HepG2 (cell line): ENCODE measurements around the gene PTPRO.

ENCODE experiments used
- SYNCRIP ChIP-seq: fragments of 200-400 bp; formaldehyde crosslinking; IDR thresholded peaks from 2 replicates; pipeline ENCODE4 v1.6.1; 2018; ENCODE audit warnings: mild to moderate bottlenecking, low read depth, low read length; ENCODE audit not compliant: insufficient read depth
- TF ChIP-seq, protein P1 (sequence below): IDR thresholded peaks from 2 replicates; pipeline ENCODE4 v1.6.1; 2016; ENCODE audit warnings: mild to moderate bottlenecking

- TF ChIP-seq, protein P1, sequence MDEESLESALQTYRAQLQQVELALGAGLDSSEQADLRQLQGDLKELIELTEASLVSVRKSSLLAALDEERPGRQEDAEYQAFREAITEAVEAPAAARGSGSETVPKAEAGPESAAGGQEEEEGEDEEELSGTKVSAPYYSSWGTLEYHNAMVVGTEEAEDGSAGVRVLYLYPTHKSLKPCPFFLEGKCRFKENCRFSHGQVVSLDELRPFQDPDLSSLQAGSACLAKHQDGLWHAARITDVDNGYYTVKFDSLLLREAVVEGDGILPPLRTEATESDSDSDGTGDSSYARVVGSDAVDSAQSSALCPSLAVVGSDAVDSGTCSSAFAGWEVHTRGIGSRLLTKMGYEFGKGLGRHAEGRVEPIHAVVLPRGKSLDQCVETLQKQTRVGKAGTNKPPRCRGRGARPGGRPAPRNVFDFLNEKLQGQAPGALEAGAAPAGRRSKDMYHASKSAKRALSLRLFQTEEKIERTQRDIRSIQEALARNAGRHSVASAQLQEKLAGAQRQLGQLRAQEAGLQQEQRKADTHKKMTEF (CRISPR knock-in tag): no peak
- no peak for TF ChIP-seq SYNCRIP
Measured at GRCh38 chr12:15544589-15544988, 222.3 kb downstream of the PTPRO start.
